Measurements from ENCODE around the gene PTPRC.

GRCh38 chr1:198599749-198600148 is 39.1 kb upstream of the PTPRC start:
- TF ChIP-seq CTCF (IDR thresholded peaks at IDR 0.05) (no peak), POLR2A (IDR thresholded peaks at IDR 0.05; ENCODE audit: low read length) (no peak), EP300 (IDR thresholded peaks at IDR 0.05) (no peak)
